Measurements from ENCODE around the gene NGFR. TPM values are rescaled to one million over a fixed set of nuclear protein-coding genes. Genes with fewer than 3 reads are reported as not detected.

NGFR gene
- polyA plus RNA-seq, 1 of the 3 experiments (the other 2 are of a cell fraction), result 0.76 TPM

GRCh38 chr17:49515196-49515770 lies 20.2 kb downstream of the NGFR start (continued):
- TF ChIP-seq CHD2 (IDR thresholded peaks at IDR 0.05; ENCODE audit: low read length, partially characterized antibody) (peak; percentile 94), USF1 (IDR thresholded peaks at IDR 0.05; ENCODE audit: borderline replicate concordance, low read depth) (peak; percentile 79; the same call in 1 of the 2 replicates), YY1 (IDR thresholded peaks at IDR 0.05; ENCODE audit: low read depth) (no peak), RAD21 (IDR thresholded peaks at IDR 0.05; ENCODE audit: low read length) (peak; percentile 46; the same call in 1 of the 2 replicates), FOXM1 (IDR thresholded peaks at IDR 0.05; ENCODE audit: low read depth) (no peak), RXRA (IDR thresholded peaks at IDR 0.05; ENCODE audit: borderline replicate concordance, low read depth) (no peak; the same call in 1 of the 2 replicates), JUND (IDR thresholded peaks at IDR 0.05) (no peak), MXI1 (IDR thresholded peaks at IDR 0.05; ENCODE audit: low read depth, low read length) (peak; percentile 100), MAX (IDR thresholded peaks at IDR 0.05; ENCODE audit: low read depth) (peak; percentile 95), REST (IDR thresholded peaks at IDR 0.05; ENCODE audit: low read depth, low read length) (no peak), RCOR1 (IDR thresholded peaks at IDR 0.05; ENCODE audit: low read length) (peak; percentile 97), RFX5 (IDR thresholded peaks at IDR 0.05; ENCODE audit: low read length) (no peak), GABPA (IDR thresholded peaks at IDR 0.05; ENCODE audit: low read depth) (no peak; the same call in 1 of the 2 replicates), GATA2 (CRISPR knock-in tag; IDR thresholded peaks at IDR 0.05) (peak; percentile 61; the same call in 1 of the 2 replicates), IRF3 (IDR thresholded peaks at IDR 0.05; ENCODE audit: low read depth, low read length) (no peak), MEF2A (IDR thresholded peaks at IDR 0.05; ENCODE audit: borderline replicate concordance, low read depth) (no peak), SMC3 (IDR thresholded peaks at IDR 0.05; ENCODE audit: low read depth, low read length) (peak; percentile 34; the same call in 1 of the 2 replicates), FOXJ3 (CRISPR knock-in tag; IDR thresholded peaks at IDR 0.05) (peak; percentile 99)
